ENCODE data around the gene HIP1.
"Not testable (repeated sequence)": the region's sequence is repeated elsewhere in the genome, so short reads cannot be mapped to it uniquely, and the experiment has no call there.

- not testable (repeated sequence) for TF ChIP-seq CTCF (conservative IDR thresholded peaks at IDR 0.05; ENCODE audit: low read depth, low read length); EZH2phosphoT487 (IDR thresholded peaks at IDR 0.05; ENCODE audit: borderline replicate concordance, low read length); EZH2 (IDR thresholded peaks at IDR 0.05; ENCODE audit: low read length, unreplicated experiment)
These were observed 129.3 kb downstream of the HIP1 start for GRCh38 chr7:75609416-75609815.

Measured in PC-3 (cell line).